ENCODE results near the gene OXCT1. TPM values are rescaled to one million over a fixed set of nuclear protein-coding genes. Genes with fewer than 3 reads are reported as not detected.
A peak's percentile ranks its signal among the peaks of the same experiment; 100 is the strongest.

Gene OXCT1
- total and polyA plus RNA-seq, 9 of the 15 experiments (the other 6 are each of a cell fraction or from before 2014, with no cell fraction given): 24.7 to 61.2 (median 41.9) TPM

- TF ChIP-seq RB1 (IDR thresholded peaks at IDR 0.05; ENCODE audit: low read depth) (peak; percentile 52; the same call in 1 of the 2 replicates), CHD7 (IDR thresholded peaks at IDR 0.05; ENCODE audit: low read depth, low read length) (no peak), MYC (IDR thresholded peaks at IDR 0.05; ENCODE audit: low read depth, low read length) (0 out of 2 replicates have a peak, but pooled peaks have one; percentile 22), MYC (CRISPR knock-in tag; IDR thresholded peaks at IDR 0.05; ENCODE audit: borderline replicate concordance, low read depth) (no peak), XRCC3 (IDR thresholded peaks at IDR 0.05) (no peak), KDM1A (IDR thresholded peaks at IDR 0.05) (no peak), REST (IDR thresholded peaks at IDR 0.05; ENCODE audit: borderline replicate concordance) (peak; percentile 88), REST (CRISPR knock-in tag; IDR thresholded peaks at IDR 0.05; ENCODE audit: low read depth) (no peak)
These were observed 13.4 kb downstream of the OXCT1 start (continued) for GRCh38 chr5:41856644-41857491.

Measured in K562 (cell line).